HG03460 (cell line): ENCODE results near the gene ZRANB2.

Source experiments
- ATAC-seq: cut with Tn5 transposase; IDR thresholded peaks from one replicate; pipeline ENCODE4 v1.9.1; 2021; ENCODE audit not compliant: unreplicated experiment

ZRANB2 gene

DNA sequence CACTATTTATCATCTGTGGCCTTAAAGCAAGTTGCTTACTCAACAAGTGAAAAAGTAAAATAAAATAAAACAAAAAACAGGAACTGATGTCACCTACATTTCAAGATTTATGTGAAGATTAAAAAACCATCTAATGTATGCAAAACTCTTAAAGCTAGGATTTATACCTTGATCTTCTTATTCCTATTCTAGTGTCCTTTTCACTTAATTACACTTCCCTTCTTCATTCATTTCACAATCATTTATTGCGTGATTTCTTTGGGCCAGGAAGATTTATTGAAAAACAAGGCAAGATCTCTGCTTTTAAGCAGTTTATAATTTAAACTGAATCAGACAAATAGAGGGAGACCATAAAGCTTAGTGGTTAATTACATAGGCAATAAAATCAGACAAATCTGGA lies 51.9 kb downstream of the ZRANB2 start:
- ATAC-seq, result no peak

DNA sequence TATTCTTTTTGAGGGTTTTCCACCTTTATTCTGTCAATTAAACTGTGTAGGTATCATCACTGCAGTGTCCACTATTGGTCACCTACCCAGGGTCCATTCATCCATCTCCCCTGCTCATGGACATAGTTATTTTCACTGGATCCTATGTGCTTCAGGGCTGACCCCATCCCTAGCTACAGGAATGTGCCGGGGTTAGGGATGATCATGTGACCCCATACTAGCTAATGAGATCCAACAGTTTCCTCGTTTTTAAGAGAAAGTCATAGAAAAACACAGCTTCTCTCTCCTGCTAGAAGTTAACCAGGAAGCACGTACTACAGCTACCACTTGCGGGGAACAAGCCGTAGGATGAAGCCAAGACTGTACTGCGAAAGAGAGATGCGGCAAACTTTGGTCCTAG lies 52.8 kb downstream of the ZRANB2 start:
- ATAC-seq, result no peak

DNA sequence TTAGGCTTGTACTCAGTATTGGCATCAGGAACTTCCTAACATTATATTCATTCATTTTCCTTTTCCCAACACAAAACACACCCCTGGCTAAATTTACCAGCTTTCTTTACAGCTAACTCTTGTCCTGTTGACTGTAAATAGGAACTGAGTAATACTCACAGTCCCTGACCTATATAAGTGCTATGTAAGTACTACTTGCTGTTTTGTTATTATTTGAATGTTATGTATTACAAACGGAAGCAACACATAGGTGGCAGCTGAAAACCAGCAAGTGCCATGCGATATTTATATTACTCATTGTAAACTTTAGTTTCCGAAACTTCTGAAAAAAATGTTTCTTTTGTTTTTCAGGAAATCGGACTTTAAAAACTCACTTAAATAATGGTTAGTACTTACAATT lies 54.7 kb downstream of the ZRANB2 start:
- ATAC-seq, result no peak

DNA sequence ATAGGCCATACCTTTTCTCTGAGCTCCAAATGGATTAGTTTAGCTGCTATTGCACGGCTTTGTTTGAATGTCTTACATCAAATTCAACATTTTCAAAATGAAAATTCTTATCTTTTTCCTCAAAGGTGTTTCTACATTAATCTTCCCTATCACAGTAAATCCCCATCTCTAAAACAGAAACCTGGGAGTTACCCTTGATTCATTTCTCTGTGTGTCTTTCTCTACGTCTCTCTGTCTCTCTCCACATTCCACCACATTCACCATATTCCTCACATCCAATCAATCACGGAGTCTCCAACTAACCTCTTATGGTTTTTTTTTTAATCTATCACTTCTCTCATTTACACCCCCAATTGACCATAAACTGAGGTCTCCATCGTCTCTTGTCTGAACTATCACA lies 57.3 kb downstream of the ZRANB2 start:
- ATAC-seq, result no peak

DNA sequence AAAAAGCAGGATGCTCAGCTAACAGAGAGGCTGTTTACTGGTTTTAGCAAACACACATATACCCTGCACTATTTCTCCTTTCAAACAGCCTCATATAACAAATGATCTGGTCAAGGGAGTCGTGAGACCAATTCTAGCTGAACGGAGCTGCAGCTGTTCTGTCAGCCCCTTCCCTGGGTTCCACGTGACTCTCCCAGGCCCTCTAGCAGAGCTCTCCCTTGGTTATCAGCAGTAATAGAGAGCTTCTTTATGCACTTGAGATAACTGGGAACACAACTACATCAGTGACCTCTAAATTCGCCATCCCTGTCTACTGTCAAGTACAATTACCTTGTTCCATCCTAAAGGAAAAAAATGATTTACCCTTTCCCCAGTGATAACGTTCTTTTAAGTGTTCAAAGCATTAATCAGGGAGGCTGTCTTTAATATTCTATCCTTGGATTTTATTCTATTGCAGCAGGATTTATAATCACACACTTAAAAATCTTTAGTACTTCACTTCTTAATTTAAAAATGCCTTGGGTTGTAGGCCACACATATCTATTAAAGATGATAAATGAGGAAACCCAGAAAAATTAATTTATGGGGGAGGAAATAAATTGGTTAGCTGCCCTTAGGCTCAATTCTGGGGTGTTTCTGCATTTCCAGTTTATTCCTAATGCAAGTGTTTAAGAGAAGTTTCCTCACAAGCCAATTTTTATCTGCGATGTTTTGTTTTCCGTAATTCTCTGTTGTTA lies 61.4 kb downstream of the ZRANB2 start:
- ATAC-seq, result no peak

DNA sequence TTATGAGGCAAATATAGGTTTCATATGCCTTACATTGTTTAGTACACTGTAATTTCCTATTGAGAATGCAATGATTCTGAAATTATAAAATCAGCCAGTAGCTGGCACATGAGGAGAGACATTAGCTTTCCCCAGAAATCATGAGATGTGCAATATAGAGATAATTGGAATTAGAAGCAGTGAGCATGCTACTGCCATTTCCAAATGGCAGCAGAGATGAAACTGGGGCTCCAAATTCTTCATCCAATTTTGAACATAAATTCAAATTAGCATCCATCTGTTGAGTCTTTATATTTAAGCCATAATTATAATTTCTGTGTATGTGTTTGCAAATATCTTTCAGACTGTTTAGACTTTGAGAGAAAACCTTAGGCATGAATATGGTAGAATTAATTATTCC lies 62.0 kb downstream of the ZRANB2 start:
- ATAC-seq, result no peak

DNA sequence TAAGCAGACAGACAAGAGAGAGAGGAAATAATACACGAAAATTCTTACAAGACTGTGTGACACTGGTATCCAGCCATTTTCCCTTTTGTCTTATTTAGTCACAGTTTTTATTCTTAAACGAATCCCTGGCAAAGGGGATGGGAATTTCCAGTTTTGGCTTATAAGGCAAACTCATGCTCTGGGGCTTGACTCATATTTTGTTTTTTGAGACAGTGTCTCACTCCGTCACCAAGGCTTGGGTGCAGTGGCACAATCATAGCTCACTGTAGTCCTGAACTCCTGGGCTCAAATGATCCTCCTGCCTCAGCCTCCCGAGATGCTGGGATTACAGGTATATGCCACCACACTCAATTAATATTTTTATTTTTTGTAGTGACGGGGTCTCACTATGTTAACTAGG lies 65.1 kb downstream of the ZRANB2 start:
- ATAC-seq, result no peak

DNA sequence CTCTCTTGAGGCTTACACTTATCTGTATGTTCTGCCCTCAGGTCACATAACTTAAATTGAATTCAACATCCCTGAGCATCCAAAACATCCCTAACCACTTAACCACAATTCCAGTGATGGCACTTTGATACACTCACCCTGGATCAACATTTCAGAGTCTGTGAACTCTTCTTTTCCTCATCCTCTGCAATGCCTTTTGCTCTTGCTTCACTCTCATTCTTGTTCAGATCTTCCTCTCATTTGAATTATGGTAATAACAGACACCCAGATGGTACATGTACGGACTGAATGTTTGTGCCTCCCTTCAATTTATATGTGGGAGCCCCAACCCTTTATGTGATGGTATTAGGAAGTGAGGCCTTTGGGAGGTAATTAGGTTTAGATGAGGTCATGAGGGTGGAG lies 66.7 kb downstream of the ZRANB2 start:
- no peak for ATAC-seq
